ENCODE results near the gene SH3TC2.

Gene SH3TC2

DNA sequence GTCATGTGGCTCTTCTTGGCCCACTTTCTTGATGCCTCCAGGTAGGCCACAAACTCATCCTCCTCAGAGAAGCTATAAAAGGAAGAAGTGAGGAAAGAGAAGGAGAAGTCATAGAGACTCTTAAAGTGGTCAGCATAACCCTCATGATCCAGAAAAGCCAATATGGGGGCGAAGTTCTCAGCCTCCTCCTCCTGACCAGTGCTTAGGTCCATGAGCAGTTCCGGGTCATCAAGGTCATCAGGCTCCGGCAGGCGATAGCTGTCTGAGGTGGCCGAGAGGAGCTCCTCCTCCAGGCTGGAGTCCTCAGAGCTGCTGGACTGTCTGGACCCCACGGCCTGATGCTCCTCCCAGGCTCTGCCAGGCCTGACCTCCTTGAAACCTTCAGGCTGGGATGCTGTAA is 34.7 kb downstream of the SH3TC2 start:
- no peak for DNase-seq (ENCODE audit: low read depth)

DNA sequence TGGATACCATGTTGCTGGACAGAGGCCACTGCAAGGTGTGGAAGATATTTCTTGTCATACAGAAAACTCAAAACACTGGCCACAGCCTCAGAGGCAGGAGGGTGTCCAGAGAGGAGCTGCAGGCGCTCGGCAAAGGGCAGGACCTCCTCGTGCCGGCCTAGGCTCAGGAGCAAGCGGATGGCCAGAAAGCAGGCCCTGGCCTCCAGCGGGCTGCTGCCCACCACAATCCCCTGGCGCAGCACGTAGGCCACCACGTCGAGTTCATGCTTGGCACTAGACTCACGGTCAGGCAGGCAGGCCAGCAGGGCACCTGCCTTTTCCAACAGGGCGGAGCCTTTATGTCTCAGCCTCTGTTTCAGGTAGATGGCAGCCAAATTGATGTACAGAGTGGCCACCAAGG is 35.2 kb downstream of the SH3TC2 start:
- no peak for DNase-seq (ENCODE audit: low read depth)

DNA sequence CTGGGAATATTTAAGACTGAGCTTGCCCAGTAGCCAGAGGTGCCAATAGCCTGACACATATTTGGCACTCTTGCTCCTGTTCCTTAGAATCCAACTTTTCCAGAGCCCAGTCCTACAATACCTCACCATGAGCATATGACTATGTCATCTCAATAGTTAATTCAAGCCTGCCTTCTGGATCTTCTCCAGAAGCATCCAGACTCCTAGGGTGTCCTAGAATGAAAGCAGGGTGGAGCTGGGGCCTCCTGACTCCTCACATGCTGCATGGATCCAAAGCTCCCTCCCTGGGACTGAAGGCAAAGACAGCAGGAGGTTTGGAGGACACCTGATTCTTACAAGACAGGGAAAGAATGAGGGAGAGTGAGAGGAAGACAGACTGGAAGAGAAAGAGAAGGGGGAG is 37.9 kb downstream of the SH3TC2 start:
- DNase-seq (ENCODE audit: low read depth) = no peak

DNA sequence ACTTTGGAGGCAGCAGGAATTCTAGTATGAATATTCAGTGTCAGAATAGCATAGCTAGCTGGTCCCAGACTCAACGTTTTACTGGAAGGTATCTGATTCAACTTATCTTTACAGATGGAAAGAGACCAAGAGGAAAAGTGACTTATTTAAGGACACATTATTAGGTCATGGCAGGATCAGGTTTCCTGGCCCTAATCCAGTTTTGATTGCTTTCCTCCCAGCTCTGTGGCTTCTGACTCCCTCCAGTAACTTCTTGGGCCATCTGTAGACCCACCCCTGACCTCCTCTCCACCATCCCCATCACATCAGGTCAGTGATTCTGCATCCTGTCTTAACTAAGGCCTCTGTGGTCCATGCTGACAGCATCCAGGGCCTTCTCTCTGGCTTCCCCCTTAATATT is 38.4 kb downstream of the SH3TC2 start:
- DNase-seq (ENCODE audit: low read depth) = no peak

DNA sequence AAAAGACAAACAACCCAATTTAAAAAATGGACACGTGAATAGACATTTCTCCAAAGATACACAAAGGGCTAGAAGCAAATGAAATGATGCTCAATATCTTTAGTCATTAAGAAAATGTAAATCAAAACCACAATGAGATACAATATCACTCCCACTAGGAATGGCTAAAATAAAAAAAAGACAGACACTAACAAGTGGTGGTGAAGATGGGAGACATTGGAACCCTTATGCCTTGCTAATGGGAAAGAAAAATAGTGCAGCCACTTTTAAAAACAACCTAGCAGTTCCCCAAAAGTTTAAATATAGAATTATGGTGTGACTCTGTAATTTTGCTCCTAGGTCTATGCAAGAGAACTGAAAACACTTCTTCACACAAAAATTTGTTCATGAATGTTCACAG is 40.7 kb downstream of the SH3TC2 start:
- no peak for DNase-seq (ENCODE audit: low read depth)

DNA sequence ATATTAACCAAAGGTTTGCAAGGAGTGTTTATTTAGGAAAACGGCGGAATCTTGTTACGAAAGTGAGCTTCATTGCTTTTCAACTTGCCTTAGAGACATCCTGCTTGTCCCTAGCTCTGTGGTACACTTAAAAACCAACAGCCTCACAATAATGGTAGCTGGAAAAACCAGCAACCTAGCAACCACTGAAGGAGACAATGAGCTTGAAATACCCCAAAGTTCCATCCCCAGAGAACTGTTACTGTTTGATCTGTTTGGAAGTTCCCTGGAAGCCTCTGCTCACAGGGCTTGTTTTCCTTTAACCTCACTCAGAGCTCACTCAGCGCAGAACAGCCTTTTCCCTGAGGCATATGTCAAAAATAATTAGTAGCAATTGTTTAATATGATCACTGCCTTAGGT is 43.2 kb downstream of the SH3TC2 start:
- DNase-seq (ENCODE audit: low read depth) = no peak

DNA sequence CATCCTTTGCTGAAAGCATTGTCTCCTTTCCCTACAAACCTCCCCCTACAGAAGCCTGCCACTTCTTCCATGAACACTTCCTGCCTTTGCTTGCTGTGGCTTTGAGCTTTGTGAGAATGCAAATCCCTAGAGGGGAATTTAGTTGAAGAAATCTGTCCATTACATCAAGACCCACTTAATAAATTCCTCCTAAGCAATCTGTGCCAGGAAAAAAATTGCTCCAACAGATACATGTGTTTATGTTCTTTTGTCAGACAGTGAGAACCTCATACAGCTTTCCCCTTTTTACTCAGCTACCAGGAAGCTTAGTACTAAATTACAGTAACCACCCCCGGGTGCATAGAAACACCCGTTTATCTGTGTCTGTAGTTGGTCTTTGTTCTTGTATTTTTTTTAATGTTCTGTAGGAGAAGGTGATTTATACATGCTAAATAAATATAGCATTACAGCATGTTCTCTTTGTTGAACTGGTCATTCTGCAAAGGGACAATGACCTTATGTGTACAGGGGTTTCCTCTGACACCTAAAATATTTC is 43.9 kb downstream of the SH3TC2 start:
- DNase-seq (ENCODE audit: low read depth) = no peak

DNA sequence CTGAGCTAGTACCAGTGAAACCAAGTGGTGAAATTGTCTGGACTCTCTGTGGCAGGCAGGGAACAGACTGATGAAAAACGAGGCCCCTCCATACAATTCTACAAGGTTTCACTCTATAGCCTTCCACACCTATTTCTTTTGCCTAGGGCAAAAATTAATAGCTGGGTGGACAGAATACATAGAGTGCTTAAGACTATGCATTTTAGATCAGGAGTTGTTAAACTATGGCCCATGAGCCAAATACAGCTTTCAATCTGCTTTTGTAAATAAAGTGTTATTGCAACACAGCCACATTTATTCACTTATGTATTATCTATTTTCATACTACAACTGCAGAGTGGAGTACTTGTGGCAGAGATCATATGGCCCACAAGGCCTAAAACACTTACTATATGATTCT is 45.2 kb downstream of the SH3TC2 start:
- no peak for DNase-seq (ENCODE audit: low read depth)

DNA sequence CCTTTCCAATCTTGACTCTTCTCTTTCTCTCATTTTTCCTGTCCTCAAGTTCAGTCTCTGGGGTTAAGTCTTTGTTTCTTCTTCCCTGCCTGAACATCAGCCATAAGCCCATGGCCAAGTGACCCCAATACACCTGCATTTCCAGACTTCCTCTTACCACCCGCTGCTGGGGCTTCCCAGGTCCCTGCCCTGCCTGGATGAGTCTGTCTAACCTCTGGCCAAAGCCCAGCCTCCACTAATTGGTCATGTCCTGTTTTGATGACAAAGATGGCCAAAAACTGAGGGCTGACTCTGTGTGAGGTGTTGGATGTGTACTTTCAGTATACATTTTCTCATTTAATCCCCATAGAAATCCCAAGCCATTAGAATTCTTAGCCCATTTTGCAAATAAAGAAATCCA is 47.3 kb downstream of the SH3TC2 start:
- no peak for DNase-seq (ENCODE audit: low read depth)

DNA sequence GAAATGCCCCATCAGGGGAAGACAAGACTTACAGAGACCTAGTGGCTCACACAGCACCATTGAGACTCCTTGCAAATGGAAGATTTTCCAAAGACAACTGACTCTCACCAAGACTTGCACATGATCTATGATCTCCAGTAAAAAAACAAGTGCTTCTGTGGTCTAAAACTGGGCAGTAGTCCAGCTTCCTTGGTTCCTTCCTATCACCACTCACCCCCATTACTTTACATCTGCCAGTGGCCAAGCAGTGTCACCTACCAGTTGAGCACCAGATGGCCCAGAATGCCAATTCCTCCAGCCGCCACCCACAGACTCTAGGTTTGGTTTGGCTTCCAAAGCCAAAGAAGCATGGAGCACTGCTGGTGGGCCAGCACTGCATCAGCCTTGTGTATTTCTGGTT is 47.7 kb downstream of the SH3TC2 start:
- no peak for DNase-seq (ENCODE audit: low read depth)

DNA sequence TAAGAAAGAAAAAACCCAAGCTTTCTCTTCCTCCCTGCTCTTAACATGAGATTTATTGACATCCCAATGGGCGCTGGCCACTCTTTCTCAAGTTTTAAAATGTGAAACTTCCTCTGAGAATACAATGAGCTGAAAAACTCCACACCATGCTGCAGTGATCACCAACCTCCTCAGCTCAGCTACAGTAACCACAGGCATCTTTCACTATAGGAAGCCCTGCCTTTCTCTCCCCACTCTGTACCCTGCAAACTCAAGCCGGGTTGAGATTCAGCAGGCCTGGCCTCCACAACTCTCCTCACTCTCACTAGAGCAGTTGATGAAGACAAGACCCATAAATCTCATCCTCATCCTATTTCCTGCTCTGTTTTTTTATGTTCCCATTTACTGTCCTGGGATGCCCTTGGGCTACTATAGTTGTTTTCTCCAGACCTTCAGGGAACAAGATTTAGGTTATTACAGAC is 48.3 kb downstream of the SH3TC2 start:
- DNase-seq (ENCODE audit: low read depth) = peak; percentile 51

DNA sequence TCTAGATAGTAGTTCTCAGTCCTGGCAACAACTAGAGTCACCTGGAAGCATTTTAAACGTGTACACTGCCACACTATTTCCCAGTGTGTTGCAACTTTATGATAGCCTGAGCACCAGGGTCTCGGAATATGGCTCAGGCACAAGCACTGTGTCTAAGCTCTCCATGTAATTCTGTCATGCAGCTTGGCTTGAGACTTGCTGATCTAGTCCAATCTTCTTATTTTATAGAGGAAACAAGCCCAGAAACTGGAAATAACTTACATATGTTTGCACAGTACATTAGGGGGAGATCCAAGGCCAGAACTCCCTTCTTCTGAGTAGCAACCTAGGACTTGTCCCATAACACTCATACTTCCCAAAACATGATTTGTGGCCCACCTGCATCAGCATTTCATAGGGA is 49.1 kb downstream of the SH3TC2 start:
- no peak for DNase-seq (ENCODE audit: low read depth)

DNA sequence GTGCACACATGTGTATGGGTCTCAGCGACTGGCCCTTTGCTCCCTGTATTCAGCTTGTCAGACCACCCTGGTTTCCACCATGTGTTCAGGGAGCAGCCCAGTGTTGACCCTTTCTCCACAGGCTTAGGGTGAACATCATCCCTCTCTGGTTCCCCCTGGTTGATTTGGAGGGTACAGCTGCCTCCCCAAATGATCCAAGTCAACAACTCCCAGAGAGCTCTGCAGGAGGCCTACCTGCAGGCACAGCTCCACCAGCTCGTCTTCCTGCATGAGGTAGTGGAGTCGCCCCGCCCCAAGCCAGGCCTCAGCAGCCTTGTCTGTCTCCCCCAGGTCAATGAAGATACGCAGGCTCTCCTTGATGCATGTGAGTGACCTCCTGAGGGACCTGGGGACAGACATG is 50.5 kb downstream of the SH3TC2 start:
- DNase-seq (ENCODE audit: low read depth) = no peak

DNA sequence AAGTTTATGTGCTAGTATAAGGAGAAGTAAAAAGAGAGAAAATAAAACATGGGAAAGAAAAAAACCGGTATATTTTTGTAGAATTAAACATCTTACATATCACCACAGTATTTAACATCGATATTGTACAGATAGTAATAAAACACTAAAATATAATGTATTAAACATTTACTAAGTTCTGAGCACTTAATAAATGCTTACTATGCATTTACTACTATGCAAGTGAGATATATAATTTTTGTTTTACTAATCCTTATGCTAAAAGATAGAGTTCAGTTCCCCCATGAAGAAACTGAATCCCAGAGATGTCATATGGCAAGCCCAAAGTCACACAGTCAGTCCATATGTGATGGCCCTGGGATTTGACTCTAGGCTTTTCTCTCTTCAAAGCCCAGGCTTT is 51.1 kb downstream of the SH3TC2 start:
- no peak for DNase-seq (ENCODE audit: low read depth)

DNA sequence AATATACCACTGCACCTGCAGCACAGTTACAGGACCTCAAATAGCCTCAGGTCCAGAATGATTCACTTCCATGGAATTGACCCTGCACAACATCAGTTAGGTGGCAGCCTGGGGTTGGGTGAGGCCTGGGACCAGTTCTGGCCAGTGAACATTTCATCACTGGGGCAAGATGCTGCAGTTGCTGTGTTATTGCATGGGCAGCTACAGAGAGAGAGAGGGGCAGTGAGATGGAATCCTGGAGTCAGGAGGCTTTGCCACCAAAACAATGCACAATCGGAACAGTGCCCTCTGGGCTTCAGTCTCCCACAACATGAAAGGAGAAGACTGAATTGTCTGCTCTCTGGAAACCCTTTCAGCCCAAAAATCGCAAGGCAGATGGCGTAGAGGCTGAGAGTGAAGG is 51.8 kb downstream of the SH3TC2 start:
- DNase-seq (ENCODE audit: low read depth) = no peak

DNA sequence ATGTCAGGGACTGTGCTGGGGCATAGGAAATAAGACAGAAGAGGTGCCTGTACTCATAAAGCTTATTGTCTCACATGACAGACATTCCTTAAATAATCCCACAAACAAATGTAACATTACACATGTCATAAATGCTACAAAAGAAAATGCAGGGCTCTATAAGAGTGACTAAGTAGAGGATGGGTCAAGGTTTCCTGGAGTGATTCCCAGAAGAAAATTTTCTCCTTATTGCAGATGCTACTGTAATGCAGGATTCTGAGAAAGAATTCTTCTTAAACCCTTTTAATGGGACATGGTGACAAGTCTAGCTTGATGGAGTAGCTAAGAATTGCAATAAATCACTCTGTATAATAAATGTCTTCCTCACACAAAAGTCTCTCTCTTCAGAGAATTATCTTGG is 55.7 kb downstream of the SH3TC2 start:
- DNase-seq (ENCODE audit: low read depth) = peak; percentile 81

DNA sequence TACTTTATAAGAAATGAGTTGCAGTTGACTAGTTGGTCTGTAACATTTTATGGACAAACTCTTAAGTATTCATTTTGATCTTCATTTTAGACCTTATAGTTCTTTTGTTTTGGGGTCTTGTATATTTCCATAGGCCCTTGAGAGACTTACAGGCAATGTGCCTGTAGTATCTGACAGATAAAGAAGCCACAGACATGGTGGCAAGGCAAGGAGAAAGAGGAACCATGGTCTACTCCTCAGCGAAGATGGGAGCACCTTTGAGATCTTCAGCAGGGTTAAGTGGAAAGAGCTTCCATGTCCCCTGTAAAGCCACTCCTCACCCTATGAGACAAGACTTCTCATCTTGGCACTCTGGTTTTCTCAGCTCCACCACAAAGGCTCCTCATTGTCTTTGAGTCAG is 56.4 kb downstream of the SH3TC2 start:
- DNase-seq (ENCODE audit: low read depth) = no peak

DNA sequence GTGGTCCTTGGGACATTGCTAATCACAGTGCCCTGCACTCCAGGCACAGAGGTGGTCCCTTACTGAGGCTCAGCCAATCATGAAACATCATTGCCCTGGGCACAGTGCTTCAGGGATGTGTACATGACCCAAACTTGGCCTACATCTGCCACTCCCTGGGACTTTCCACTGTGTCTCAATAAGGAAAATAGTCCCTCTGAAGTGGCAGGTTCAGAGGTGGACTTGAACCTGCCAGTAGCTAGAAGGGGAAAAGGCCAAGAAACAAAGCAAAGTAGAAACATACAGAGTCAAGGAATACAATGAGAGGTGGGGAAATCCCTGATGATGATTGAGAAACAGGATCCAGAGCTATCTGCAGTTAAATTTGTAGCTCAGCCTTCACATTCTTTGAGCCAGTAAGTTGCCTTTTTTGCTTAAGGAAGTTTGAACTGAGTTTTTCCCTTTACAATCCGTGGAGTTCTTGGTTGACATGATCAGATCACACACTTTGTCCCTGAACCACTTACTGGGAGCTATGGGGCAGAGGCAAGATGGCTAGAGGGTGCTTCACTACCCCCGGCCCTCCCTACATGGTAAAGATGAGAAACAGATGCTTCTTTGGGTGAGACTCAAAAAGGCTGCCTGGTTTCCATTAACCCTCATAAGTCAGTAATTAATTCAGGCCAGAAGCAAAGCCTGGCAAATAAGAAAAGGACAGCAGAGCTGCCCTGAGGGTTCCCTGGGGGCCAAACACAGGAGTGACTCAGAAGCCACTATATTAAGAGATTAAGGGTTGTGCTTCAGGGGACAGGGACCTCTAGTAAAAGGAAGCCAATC is 57.6 kb downstream of the SH3TC2 start:
- peak; percentile 71 for DNase-seq (ENCODE audit: low read depth)

DNA sequence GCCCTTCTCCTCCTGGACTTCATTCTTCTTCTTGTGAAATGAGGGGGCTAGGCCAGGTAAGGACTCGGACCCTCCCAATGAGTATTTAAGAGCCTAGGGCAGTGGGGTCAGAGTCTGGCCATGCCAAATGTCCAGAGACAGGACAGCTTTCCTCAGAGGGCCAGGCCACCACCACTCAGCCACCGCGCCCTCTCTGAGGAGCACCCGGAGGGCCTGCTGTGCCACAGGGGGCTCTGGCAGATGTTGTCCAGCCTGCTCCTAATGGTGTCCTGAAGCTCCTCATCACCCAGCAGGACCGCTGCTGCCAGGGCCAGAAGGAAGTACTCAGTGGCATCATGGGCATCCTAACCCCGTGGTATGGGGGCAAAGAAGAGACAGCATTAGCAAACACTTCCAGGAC is 58.3 kb downstream of the SH3TC2 start:
- DNase-seq (ENCODE audit: low read depth) = no peak

DNA sequence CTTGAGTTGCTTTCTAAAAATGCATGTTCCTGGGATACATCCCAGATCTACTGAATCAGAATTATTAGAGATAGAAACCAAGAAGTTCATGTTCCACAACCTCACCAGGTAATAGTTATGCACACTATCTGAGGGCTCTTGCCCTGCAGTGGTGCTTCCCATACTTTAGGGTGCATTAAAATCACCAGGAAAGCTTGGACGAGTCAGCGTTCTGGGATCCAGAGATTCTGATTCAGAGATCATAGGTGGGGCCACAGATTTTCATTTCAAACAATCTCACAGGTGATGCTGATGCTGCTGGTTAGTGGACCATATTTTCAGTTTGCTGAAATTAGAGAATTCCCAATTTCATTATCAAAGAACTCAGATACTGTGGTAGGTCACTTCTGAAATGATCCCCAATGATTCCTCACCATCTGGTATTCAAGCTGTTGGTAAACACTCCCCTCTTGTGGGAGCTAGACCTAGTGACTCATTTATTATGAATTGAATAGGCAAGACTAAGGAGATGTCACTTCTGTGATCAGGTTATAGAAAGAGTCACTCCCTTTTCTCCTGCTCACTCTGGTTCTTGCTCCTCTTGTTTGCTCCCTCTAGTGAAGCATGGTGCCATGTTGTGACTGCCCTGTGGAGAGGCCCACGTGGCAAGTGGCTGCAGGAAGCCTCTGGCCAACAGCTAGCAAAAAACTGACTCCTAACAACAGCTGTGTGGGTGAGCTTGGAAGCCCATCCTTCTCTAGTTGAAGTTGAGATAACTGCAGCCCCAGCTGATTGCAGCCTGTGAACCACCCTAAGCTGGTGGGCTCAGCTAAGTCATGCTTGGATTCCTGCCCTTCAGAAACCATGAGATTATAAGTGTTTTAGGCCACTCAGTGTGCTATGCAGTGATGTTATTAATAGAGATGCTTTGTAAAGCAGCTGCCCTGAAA is 59.8 kb downstream of the SH3TC2 start:
- DNase-seq (ENCODE audit: low read depth) = no peak

DNA sequence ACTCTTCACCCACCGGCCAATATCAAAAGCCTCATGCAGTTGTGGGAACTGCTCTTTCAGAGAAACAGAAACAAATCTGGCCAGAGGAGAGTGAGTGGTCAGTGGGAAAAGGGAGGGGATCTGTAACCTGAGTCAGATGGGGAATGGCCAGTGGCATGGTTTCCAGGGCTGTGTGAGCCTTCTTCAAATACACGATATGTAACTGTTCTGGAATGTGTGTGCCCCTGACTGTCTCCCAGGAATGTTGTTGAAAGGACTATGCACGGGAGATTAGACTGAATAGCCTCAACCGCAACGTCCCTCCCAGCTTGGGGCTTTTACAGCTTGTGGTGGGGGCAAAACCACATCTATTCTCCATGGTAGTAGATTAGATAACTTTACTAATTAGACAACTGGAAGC is 60.8 kb downstream of the SH3TC2 start:
- DNase-seq (ENCODE audit: low read depth) = peak; percentile 98

DNA sequence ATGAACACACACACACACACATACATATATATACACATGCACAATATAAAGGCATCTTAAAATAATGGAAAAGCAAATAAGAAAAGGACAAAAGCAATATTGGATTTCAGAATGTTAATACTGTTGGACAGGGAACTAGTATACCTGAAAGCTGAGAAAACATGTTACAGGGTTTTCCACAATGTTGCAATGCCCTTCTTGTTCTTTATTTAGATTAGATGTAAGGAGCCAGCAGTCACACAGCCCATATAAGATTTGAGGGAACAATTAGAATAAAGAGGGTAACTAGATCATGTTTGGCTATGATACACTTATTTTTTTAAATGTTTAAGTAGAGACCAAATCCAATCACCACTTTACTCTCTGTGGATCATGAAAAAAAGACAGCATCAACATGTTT is 61.7 kb downstream of the SH3TC2 start:
- DNase-seq (ENCODE audit: low read depth) = no peak

DNA sequence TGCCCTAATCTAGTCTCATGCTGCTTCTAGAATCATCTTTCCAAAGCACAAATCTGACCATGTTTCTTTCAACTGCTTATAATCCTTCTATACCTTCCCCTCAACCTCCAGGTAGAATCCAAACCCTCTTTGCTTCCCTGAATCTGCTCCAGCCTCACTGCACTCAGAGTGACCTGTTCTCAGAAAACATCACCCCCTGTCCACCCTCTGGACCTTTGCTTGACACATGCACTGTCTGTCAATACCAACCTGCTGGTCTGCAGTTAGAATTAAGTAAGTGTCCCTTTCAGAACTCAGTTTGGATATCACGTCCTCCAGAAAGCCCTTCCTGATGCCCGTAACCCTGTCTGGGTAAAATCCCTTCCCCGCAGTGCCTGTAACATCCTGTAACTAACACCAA is 63.1 kb downstream of the SH3TC2 start:
- DNase-seq (ENCODE audit: low read depth) = no peak
